ENCODE measurements around the gene RTL5. TPM values are rescaled to one million over a fixed set of nuclear protein-coding genes. Genes with fewer than 3 reads are reported as not detected.

The RTL5 gene
- total RNA-seq, 1 experiment from 2014 or later = 2.5 TPM

DNA sequence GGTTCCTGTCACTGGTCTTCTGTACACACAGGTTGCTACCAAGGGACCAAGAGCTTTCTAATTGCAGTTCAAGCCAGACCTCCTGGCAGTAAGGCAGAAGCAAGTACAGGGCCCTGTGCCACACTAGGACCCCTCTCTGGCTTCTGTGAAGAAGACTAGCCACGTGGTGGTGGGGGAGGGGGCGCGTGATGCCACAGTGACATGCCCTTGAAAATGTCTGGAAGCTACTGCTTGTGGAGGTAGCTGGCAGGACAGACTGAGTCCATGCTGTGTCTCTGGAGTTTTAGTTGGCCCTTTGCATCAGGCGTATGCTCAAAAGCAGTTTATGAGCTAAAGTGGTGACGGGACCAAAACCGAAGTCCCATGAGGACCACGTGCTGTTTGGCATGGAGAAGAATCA, 50.9 kb downstream of the RTL5 start:
- Histone ChIP-seq H3K9me3 (ENCODE audit: control insufficient read depth in 1 of 2, insufficient read depth in 1 of 2, low read depth in 1 of 2, low read length in 2 of 2) (no peaks in the 10 kb centered on the region), H3K79me2 (ENCODE audit: insufficient read depth, low read length) (no peaks in the 10 kb centered on the region), H3K4me1 (ENCODE audit: control insufficient read depth in 1 of 2, insufficient read depth in 2 of 2, low read length in 2 of 2) (no peaks in the 10 kb centered on the region), H3K4me2 (ENCODE audit: low read length) (no peak overlapping the region), H3K36me3 (ENCODE audit: control insufficient read depth in 1 of 2, insufficient read depth in 2 of 2, low read length in 2 of 2) (no peaks in the 10 kb centered on the region), H3K9me2 (ENCODE audit: insufficient read depth) (no peaks in the 10 kb centered on the region), H3K9ac (ENCODE audit: low read length) (no peak overlapping the region), H2AFZ (ENCODE audit: low read depth, low read length, poor library complexity, severe bottlenecking) (no peak overlapping the region), H4K20me1 (ENCODE audit: insufficient read depth) (no peaks in the 10 kb centered on the region), H3K27me3 (ENCODE audit: insufficient read depth, low read length) (no peaks in the 10 kb centered on the region), H3K4me3 (replicated peaks in 1 of 2; ENCODE audit: low read depth in 1 of 2, low read length in 2 of 2) (no peak overlapping the region), H3K27ac (ENCODE audit: low read depth, low read length) (no peak overlapping the region)
- TF ChIP-seq EZH2phosphoT487 (IDR thresholded peaks at IDR 0.05; ENCODE audit: borderline replicate concordance) = no peak
- TF ChIP-seq ZFX (IDR thresholded peaks at IDR 0.05) = no peak
- TF ChIP-seq EZH2 (IDR thresholded peaks at IDR 0.05) = no peak
- TF ChIP-seq TCF7L2 (IDR thresholded peaks at IDR 0.05; ENCODE audit: borderline replicate concordance, extremely low read depth, insufficient read depth, insufficient read length) = no peak
- no peak for TF ChIP-seq CEBPB (IDR thresholded peaks at IDR 0.05; ENCODE audit: low read depth)
- no peak for TF ChIP-seq YY1 (IDR thresholded peaks at IDR 0.05; ENCODE audit: extremely low read depth, insufficient replicate concordance, low read depth, low read length)
- no peak for TF ChIP-seq SP1 (IDR thresholded peaks at IDR 0.05; ENCODE audit: low read depth)
- no peak for TF ChIP-seq ZNF274 (IDR thresholded peaks at IDR 0.05; ENCODE audit: low read depth, low read length)
- no peak for TF ChIP-seq SIN3A (IDR thresholded peaks at IDR 0.05; ENCODE audit: low read depth)
- TF ChIP-seq, protein P1, sequence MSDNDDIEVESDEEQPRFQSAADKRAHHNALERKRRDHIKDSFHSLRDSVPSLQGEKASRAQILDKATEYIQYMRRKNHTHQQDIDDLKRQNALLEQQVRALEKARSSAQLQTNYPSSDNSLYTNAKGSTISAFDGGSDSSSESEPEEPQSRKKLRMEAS (IDR thresholded peaks at IDR 0.05) = no peak
- no peak for TF ChIP-seq POLR2AphosphoS5 (IDR thresholded peaks at IDR 0.05; ENCODE audit: low read depth, low read length)
- no peak for TF ChIP-seq SRF (IDR thresholded peaks at IDR 0.05; ENCODE audit: low read depth)
- no peak for TF ChIP-seq JUND (IDR thresholded peaks at IDR 0.05)
- TF ChIP-seq, protein P2, sequence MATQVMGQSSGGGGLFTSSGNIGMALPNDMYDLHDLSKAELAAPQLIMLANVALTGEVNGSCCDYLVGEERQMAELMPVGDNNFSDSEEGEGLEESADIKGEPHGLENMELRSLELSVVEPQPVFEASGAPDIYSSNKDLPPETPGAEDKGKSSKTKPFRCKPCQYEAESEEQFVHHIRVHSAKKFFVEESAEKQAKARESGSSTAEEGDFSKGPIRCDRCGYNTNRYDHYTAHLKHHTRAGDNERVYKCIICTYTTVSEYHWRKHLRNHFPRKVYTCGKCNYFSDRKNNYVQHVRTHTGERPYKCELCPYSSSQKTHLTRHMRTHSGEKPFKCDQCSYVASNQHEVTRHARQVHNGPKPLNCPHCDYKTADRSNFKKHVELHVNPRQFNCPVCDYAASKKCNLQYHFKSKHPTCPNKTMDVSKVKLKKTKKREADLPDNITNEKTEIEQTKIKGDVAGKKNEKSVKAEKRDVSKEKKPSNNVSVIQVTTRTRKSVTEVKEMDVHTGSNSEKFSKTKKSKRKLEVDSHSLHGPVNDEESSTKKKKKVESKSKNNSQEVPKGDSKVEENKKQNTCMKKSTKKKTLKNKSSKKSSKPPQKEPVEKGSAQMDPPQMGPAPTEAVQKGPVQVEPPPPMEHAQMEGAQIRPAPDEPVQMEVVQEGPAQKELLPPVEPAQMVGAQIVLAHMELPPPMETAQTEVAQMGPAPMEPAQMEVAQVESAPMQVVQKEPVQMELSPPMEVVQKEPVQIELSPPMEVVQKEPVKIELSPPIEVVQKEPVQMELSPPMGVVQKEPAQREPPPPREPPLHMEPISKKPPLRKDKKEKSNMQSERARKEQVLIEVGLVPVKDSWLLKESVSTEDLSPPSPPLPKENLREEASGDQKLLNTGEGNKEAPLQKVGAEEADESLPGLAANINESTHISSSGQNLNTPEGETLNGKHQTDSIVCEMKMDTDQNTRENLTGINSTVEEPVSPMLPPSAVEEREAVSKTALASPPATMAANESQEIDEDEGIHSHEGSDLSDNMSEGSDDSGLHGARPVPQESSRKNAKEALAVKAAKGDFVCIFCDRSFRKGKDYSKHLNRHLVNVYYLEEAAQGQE (IDR thresholded peaks at IDR 0.05; ENCODE audit: low read depth) = no peak
- TF ChIP-seq, protein P3, sequence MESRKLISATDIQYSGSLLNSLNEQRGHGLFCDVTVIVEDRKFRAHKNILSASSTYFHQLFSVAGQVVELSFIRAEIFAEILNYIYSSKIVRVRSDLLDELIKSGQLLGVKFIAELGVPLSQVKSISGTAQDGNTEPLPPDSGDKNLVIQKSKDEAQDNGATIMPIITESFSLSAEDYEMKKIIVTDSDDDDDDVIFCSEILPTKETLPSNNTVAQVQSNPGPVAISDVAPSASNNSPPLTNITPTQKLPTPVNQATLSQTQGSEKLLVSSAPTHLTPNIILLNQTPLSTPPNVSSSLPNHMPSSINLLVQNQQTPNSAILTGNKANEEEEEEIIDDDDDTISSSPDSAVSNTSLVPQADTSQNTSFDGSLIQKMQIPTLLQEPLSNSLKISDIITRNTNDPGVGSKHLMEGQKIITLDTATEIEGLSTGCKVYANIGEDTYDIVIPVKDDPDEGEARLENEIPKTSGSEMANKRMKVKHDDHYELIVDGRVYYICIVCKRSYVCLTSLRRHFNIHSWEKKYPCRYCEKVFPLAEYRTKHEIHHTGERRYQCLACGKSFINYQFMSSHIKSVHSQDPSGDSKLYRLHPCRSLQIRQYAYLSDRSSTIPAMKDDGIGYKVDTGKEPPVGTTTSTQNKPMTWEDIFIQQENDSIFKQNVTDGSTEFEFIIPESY (IDR thresholded peaks at IDR 0.05; ENCODE audit: extremely low read depth, insufficient replicate concordance, low read length) = no peak
- TF ChIP-seq FOSL1 (IDR thresholded peaks at IDR 0.05; ENCODE audit: low read depth) = no peak
- TF ChIP-seq POLR2A (IDR thresholded peaks at IDR 0.05; ENCODE audit: borderline replicate concordance, extremely low read depth, insufficient read depth, insufficient read length) = no peak
- no TSS peak for BruUV-seq (replicated peaks)
- CTCF ChIA-PET = no interaction called here
- intact Hi-C loops (cut with micrococcal nuclease) = no loop called here
- POLR2A ChIA-PET = no interaction called here
- RAD21 ChIA-PET (ENCODE audit: low non-redundant PET in 1 of 2, low total read pairs in 2 of 2, uncharacterized antibody in 2 of 2, unreplicated experiment in 2 of 2) = no interaction called here
- no peak for DNase-seq (ENCODE audit: low read depth, low spot score)
- ATAC-seq = no peak

All from HCT116 (cell line).